Upper lobe of left lung (tissue), 6 donors: ENCODE results near the gene PCSK9. TPM values are rescaled to one million over a fixed set of nuclear protein-coding genes. Genes with fewer than 3 reads are reported as not detected.
A peak's percentile ranks its signal among the peaks of the same experiment; 100 is the strongest.

Experiments used
- ATAC-seq, 2 donors: fragments of 200-7000 bp; cut with Tn5 transposase; one replicate each; pipeline ENCODE4 v1.9.1; 2022; ENCODE audit warnings: mild to moderate bottlenecking in 2 of 2, moderate library complexity in 2 of 2; ENCODE audit not compliant: low FRiP score in 2 of 2
- DNase-seq, 2 donors: peaks; one replicate each; pipeline ENCODE4 v3.0.0-alpha.2; 2019 to 2020
- H3K27ac ChIP-seq, 4 donors: fragments of 200-600 bp; sonication (generic); one replicate each; pipeline ENCODE4 v1.5.1; 2016 to 2019
- H3K27me3 ChIP-seq, 4 donors: fragments of 200-600 bp; sonication (generic); one replicate each; pipeline ENCODE4 v1.5.1; 2017 to 2019
- H3K36me3 ChIP-seq, 4 donors: fragments of 200-600 bp; sonication (generic); one replicate each; pipeline ENCODE4 v1.5.1; 2016 to 2019
- H3K4me1 ChIP-seq, 4 donors: fragments of 200-600 bp; sonication (generic); one replicate each; pipeline ENCODE4 v1.5.1; 2018 to 2019
- H3K4me3 ChIP-seq, 4 donors: fragments of 200-600 bp; sonication (generic); one replicate each; pipeline ENCODE4 v1.5.1; 2017 to 2019; ENCODE audit warnings: mild to moderate bottlenecking in 2 of 4, moderate library complexity in 1 of 4
- H3K9me3 ChIP-seq, 4 donors: fragments of 200-600 bp; sonication (generic); one replicate each; pipeline ENCODE4 v1.5.1; 2018 to 2019
- EP300 ChIP-seq, 4 donors: sonication (generic); formaldehyde crosslinking; IDR thresholded peaks; one replicate each; pipeline ENCODE4 v1.5.1; 2017; ENCODE audit warnings: antibody characterized with exemption in 4 of 4, control low read depth in 2 of 4
- POLR2A ChIP-seq, 4 donors: fragments of 450-650 bp; IDR thresholded peaks; one replicate each; pipeline ENCODE4 v1.5.1; 2016 to 2017; ENCODE audit warnings: antibody characterized with exemption in 4 of 4, mild to moderate bottlenecking in 2 of 4
- POLR2AphosphoS5 ChIP-seq, 2 donors: sonication (generic); formaldehyde crosslinking; IDR thresholded peaks; one replicate each; pipeline ENCODE4 v1.5.1; 2017; ENCODE audit warnings: antibody characterized with exemption in 2 of 2
- WGBS, 2 donors: methylation state at CpG; one replicate each; pipeline ENCODE4 v1.1.5; 2017 to 2018; 5-methylcytosine and 5-hydroxymethylcytosine counted together
- total RNA-seq, 6 donors: library from RNA; depleted of rRNA in 4 of 6; stranded (reverse); fragments of >200 nt in 4 of 6; gene quantifications; one replicate each; pipeline versions ENCODE4 v1.1.0 to v1.2.1, GENCODE V29; 2016 to 2021
- TF ChIP-seq, protein P1 (sequence below), 6 experiments: fragments of 450-650 bp in 4 of 6; fragments of 200-600 bp in 2 of 6; sonication (generic) in 2 of 6; IDR thresholded peaks; one replicate each; pipeline ENCODE4 v1.5.1; 2016 to 2019; ENCODE audit warnings: antibody characterized with exemption in 6 of 6
- donor health status: DM: no; HTN: no; CAD: no; lungs with moderate emphysema.
- donor health status: DM: no; HTN: yes; CAD: no; lungs with severe emphysema.

Gene PCSK9
- total RNA-seq, 6 donors from 2014 or later = 9.4 to 63.9 (median 31.5) TPM

DNA sequence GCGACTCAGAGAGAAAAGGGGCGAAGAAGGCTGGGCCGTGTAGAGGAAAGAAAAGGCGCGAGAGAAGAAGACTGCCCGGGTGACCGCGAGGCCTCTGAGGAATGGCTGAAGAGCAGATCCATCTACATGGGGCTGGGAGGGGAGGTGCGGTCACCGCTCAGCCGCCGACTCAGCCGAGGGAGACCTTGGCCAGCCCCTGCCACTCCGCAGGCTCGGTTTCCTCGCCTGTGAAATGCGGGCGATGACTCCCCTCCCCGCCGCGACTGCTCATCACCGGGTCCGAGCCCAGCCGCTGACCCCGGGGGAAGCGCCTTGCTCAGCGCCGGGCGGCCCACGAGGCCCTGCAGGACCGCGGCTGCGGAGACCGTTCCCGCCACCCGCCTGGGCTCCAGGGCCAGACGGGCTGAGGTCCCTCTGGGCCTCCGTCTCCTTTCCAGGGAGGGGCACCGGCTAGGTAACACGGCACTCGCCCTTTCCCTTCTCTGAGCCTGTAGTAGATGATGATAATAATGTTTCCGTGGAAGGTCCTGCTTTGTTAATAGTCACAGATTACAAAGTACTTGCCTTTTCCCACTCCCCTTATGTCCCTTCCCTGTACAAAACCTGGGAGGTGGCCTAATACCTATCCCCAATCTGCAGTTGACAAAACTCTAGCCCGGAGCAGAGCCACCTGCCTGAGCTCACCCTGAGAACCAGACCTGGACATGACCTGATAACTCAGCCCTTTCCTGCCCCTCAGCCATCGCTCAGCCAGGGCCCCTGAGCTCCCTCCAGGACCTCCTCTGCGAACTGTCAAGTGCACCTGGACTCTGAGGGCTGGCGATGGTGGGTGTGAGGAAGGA is 42.3 kb upstream of the PCSK9 start:
- Histone ChIP-seq H3K4me1 (peaks cover 8 to 11% (median 10%) of the 10 kb centered on the region in 4 donors), H3K27ac (no peak overlapping the region), H3K9me3 (no peaks in the 10 kb centered on the region), H3K27me3 (peaks cover 0 to 10% (median 4%) of the 10 kb centered on the region in 4 donors), H3K36me3 (no peaks in the 10 kb centered on the region), H3K4me3 (peak overlapping the region in 3 of 4 donors; percentile 2 to 23 (median 7))
- 14 to 20% methylated on average over 28 to 34 of the region's 46 CpGs for WGBS, 2 donors
- TF ChIP-seq POLR2A (IDR thresholded peaks at IDR 0.05) (no peak), EP300 (IDR thresholded peaks at IDR 0.05) (no peak), POLR2AphosphoS5 (IDR thresholded peaks at IDR 0.05) (no peak)
- TF ChIP-seq, protein P1, sequence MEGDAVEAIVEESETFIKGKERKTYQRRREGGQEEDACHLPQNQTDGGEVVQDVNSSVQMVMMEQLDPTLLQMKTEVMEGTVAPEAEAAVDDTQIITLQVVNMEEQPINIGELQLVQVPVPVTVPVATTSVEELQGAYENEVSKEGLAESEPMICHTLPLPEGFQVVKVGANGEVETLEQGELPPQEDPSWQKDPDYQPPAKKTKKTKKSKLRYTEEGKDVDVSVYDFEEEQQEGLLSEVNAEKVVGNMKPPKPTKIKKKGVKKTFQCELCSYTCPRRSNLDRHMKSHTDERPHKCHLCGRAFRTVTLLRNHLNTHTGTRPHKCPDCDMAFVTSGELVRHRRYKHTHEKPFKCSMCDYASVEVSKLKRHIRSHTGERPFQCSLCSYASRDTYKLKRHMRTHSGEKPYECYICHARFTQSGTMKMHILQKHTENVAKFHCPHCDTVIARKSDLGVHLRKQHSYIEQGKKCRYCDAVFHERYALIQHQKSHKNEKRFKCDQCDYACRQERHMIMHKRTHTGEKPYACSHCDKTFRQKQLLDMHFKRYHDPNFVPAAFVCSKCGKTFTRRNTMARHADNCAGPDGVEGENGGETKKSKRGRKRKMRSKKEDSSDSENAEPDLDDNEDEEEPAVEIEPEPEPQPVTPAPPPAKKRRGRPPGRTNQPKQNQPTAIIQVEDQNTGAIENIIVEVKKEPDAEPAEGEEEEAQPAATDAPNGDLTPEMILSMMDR (IDR thresholded peaks at IDR 0.05) = no peak
- DNase-seq (peak in 1 of 2 donors; percentile 80), ATAC-seq (peak in 1 of 2 donors; percentile 18)

DNA sequence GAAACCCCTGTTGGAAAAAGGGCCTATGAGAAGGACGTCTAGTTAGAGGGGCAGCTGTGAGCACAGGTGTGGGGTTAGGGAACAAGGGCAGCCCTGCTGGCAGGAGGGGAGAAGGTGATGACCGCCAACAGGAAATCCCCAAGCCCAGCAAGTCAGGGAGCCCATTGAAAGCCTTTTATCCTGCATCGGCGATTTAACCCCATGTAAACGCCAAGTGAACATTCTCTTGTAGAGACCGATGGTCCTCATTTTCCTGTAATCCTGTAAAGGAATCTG is 41.7 kb upstream of the PCSK9 start:
- Histone ChIP-seq H3K9me3 (no peaks in the 10 kb centered on the region), H3K4me1 (peaks cover 8 to 11% (median 10%) of the 10 kb centered on the region in 4 donors), H3K4me3 (no peak overlapping the region), H3K36me3 (no peaks in the 10 kb centered on the region), H3K27me3 (peaks cover 0 to 10% (median 4%) of the 10 kb centered on the region in 4 donors), H3K27ac (no peak overlapping the region)
- no peak for ATAC-seq
- no peak for DNase-seq
- 61 to 75% methylated on average over 6 of the region's 6 CpGs for WGBS, 2 donors
- TF ChIP-seq EP300 (IDR thresholded peaks at IDR 0.05) = no peak
- TF ChIP-seq POLR2A (IDR thresholded peaks at IDR 0.05) = no peak
- no peak for TF ChIP-seq POLR2AphosphoS5 (IDR thresholded peaks at IDR 0.05)
- TF ChIP-seq, protein P1 (IDR thresholded peaks at IDR 0.05) = no peak

DNA sequence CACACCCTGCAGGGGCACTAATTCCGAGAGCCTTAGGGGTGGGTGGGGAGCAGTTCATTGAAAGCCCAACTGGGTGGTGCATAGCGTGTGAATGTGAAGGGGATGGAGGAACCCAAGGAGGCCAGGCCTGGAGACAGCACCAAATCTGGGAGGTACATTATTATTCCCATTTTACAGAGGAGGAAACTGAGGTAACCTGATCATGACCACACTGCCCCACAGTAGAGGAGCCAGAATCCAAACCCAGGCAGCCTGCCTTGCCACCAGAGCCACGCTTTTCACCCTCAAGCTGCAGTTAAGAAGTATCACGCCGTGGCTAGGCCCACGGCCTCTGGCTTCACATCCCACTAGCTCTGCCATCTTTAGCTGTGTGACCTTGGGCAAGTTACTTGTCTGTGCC is 41.2 kb upstream of the PCSK9 start:
- peaks cover 8 to 11% (median 10%) of the 10 kb centered on the region in 4 donors for H3K4me1 ChIP-seq
- WGBS, 2 donors = 71 to 86% methylated on average over 2 to 6 of the region's 6 CpGs
- TF ChIP-seq EP300 (IDR thresholded peaks at IDR 0.05) = no peak
- no peak for TF ChIP-seq POLR2A (IDR thresholded peaks at IDR 0.05)
- TF ChIP-seq, protein P1 (IDR thresholded peaks at IDR 0.05) = no peak
- no peak for TF ChIP-seq POLR2AphosphoS5 (IDR thresholded peaks at IDR 0.05)
- no peaks in the 10 kb centered on the region for H3K36me3 ChIP-seq
- no peak overlapping the region for H3K27ac ChIP-seq
- no peak for DNase-seq
- peaks cover 0 to 10% (median 4%) of the 10 kb centered on the region in 4 donors for H3K27me3 ChIP-seq
- H3K4me3 ChIP-seq = no peak overlapping the region
- ATAC-seq = no peak
- no peaks in the 10 kb centered on the region for H3K9me3 ChIP-seq

DNA sequence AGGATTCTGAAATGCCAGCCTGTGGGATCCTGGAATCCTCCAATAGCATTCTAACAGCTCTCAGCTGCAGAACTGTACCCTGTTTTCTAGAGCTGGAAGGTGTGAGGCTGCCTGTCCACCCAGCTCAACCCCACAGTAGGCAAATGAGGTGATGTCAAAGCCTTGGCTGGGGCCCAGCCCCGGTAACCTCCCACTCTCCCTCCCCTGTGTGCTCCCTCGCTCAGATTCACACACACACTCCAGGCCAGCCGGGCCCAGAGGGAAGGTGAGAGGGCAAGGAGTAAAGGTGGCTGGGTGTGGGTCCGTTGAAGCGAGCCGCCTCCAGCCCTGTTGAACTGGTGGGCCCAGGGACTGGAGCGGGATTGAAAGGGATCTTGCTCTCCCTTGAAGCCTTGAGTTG is 40.7 kb upstream of the PCSK9 start, which contains the start of gene BSND:
TSS of gene BSND (plus strand) at position 257 of the 400 bp plus-strand sequence. CDS start 254 bp downstream, outside the sequence.
- H3K4me1 ChIP-seq = peaks cover 8 to 11% (median 10%) of the 10 kb centered on the region in 4 donors
- ATAC-seq (no peak), DNase-seq (no peak)
- H3K4me3 ChIP-seq = no peak within 1 kb of the TSS
- H3K9me3 ChIP-seq = no peaks in the 10 kb centered on the region
- peaks cover 0 to 10% (median 4%) of the 10 kb centered on the region in 4 donors for H3K27me3 ChIP-seq
- no peaks in the 10 kb centered on the region for H3K36me3 ChIP-seq
- 68 to 85% methylated on average over 4 to 7 of the region's 7 CpGs for WGBS, 2 donors
- no peak within 1 kb of the TSS for H3K27ac ChIP-seq
- no peak for TF ChIP-seq POLR2AphosphoS5 (IDR thresholded peaks at IDR 0.05)
- TF ChIP-seq POLR2A (IDR thresholded peaks at IDR 0.05) = no peak
- TF ChIP-seq, protein P1 (IDR thresholded peaks at IDR 0.05) = no peak
- no peak for TF ChIP-seq EP300 (IDR thresholded peaks at IDR 0.05)
